ENCODE measurements around the gene DCDC2B.

The DCDC2B gene

DNA sequence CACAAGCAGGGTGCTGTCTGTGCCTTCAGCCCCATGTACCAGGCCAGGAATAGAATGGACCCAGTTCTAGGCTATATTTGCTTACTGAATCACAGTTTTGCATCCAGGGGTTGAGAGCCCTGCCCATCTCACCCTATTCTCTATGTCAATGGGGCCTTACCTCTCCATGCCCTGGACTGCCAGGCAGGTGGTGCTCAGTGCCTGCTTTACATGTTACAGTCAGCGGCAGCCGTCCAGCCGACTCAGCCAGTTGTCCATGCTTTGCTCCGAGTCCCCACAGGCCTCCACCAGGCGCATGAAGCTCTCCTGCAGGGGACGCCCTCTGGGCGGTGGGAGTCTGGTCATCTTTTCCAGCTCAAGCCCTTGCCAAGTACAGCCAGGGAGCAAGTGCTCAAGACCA, 25.9 kb downstream of the DCDC2B start:
- H4K8ac ChIP-seq (ENCODE audit: low read depth, low read length), result no peak overlapping the region
- H3K36me3 ChIP-seq (ENCODE audit: control insufficient read depth, insufficient read depth, low read length), result peaks cover 5% of the 10 kb centered on the region
- H3K4ac ChIP-seq (ENCODE audit: low read depth, low read length), result no peak overlapping the region
- no peaks in the 10 kb centered on the region for H3K79me2 ChIP-seq (ENCODE audit: control insufficient read depth, insufficient read depth, low read length)
- H2AK5ac ChIP-seq (ENCODE audit: low read length), result no peak overlapping the region
- H3K27me3 ChIP-seq (ENCODE audit: insufficient read depth, low read length, poor library complexity), result no peaks in the 10 kb centered on the region
- no peak overlapping the region for H3K4me3 ChIP-seq (ENCODE audit: low read length)
- no CpG with 5 or more reads among the region's 7 CpGs for WGBS (ENCODE audit: extremely low coverage, insufficient coverage, low lambda C conversion rate)
- no peaks in the 10 kb centered on the region for H3K79me1 ChIP-seq (ENCODE audit: low read length)
- H2BK15ac ChIP-seq (replicated peaks; ENCODE audit: low read depth), result no peak overlapping the region
- no peak for DNase-seq
- no peak overlapping the region for H2BK120ac ChIP-seq (ENCODE audit: low read depth, low read length)
- H3K4me1 ChIP-seq (ENCODE audit: control insufficient read depth, low read depth, low read length), result no peaks in the 10 kb centered on the region
- H3K56ac ChIP-seq (ENCODE audit: low read length), result no peak overlapping the region
- H3K4me2 ChIP-seq (ENCODE audit: low read length), result no peak overlapping the region
- no peak overlapping the region for H3K27ac ChIP-seq (ENCODE audit: low read depth, low read length)
- H4K5ac ChIP-seq (ENCODE audit: low read length), result no peak overlapping the region
- no peak overlapping the region for H3K23ac ChIP-seq (ENCODE audit: low read length)
- no peak overlapping the region for H2BK5ac ChIP-seq (ENCODE audit: low read length)
- H3K18ac ChIP-seq (ENCODE audit: low read length), result no peak overlapping the region
- H3K9ac ChIP-seq (ENCODE audit: low read length), result no peak overlapping the region

DNA sequence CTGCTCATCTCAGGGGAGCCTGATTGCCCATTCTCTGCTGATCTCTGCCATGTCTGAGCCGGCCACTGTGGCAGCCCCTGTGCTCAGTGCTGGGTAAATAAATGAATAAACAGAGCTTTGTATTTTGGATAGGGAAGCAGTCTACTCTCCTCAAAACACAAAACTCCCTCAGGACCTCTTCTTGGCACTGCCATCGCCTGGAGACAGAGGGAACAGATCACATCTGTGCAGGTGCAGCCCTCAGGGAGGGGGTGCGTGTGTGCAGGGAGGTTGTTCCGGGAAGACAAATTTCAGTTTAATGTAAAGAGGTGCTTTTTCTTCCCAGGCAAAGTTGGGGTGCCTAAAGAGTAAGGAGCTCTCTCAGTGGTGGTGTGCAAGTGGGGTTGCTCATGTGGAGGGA, 30.4 kb downstream of the DCDC2B start:
- Histone ChIP-seq H2BK5ac (ENCODE audit: low read length) (no peak overlapping the region), H3K9ac (ENCODE audit: low read length) (peak overlapping the region; percentile 65), H3K36me3 (ENCODE audit: control insufficient read depth, insufficient read depth, low read length) (no peaks in the 10 kb centered on the region), H4K5ac (ENCODE audit: low read length) (no peak overlapping the region), H2BK120ac (ENCODE audit: low read depth, low read length) (no peak overlapping the region), H2AK5ac (ENCODE audit: low read length) (no peak overlapping the region), H3K4ac (ENCODE audit: low read depth, low read length) (no peak overlapping the region), H3K79me2 (ENCODE audit: control insufficient read depth, insufficient read depth, low read length) (no peaks in the 10 kb centered on the region), H3K79me1 (ENCODE audit: low read length) (no peaks in the 10 kb centered on the region), H2BK15ac (replicated peaks; ENCODE audit: low read depth) (no peak overlapping the region), H3K56ac (ENCODE audit: low read length) (peak overlapping the region; percentile 96), H3K4me2 (ENCODE audit: low read length) (peak overlapping the region; percentile 98), H3K27ac (ENCODE audit: low read depth, low read length) (no peak overlapping the region), H3K4me3 (ENCODE audit: low read length) (no peak overlapping the region), H3K23ac (ENCODE audit: low read length) (no peak overlapping the region), H3K27me3 (ENCODE audit: insufficient read depth, low read length, poor library complexity) (no peaks in the 10 kb centered on the region), H3K4me1 (ENCODE audit: control insufficient read depth, low read depth, low read length) (no peaks in the 10 kb centered on the region), H3K18ac (ENCODE audit: low read length) (no peak overlapping the region), H4K8ac (ENCODE audit: low read depth, low read length) (no peak overlapping the region)
- no CpG with 5 or more reads among the region's 4 CpGs for WGBS (ENCODE audit: extremely low coverage, insufficient coverage, low lambda C conversion rate)
- no peak for DNase-seq

DNA sequence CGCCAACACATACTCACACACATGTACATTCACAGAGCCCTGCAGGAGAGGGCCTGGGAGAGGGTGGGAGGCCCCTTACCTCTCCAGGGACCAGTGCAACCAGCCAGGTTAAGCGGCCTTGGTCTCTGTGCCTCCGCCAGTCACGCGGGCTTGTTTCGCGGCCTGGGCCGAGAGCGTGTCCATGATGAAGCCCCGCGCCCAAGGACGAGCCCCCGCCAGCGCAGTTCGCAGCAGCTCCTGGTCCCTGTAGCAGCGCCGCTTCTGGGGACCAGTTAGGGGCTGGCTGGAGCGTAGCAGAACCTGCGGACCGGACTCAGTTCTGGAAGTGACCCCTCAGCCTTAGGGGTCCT, 30.9 kb downstream of the DCDC2B start:
- no CpG with 5 or more reads among the region's 20 CpGs for WGBS (ENCODE audit: extremely low coverage, insufficient coverage, low lambda C conversion rate)
- peak overlapping the region; percentile 20 for H3K4me3 ChIP-seq (ENCODE audit: low read length)

DNA sequence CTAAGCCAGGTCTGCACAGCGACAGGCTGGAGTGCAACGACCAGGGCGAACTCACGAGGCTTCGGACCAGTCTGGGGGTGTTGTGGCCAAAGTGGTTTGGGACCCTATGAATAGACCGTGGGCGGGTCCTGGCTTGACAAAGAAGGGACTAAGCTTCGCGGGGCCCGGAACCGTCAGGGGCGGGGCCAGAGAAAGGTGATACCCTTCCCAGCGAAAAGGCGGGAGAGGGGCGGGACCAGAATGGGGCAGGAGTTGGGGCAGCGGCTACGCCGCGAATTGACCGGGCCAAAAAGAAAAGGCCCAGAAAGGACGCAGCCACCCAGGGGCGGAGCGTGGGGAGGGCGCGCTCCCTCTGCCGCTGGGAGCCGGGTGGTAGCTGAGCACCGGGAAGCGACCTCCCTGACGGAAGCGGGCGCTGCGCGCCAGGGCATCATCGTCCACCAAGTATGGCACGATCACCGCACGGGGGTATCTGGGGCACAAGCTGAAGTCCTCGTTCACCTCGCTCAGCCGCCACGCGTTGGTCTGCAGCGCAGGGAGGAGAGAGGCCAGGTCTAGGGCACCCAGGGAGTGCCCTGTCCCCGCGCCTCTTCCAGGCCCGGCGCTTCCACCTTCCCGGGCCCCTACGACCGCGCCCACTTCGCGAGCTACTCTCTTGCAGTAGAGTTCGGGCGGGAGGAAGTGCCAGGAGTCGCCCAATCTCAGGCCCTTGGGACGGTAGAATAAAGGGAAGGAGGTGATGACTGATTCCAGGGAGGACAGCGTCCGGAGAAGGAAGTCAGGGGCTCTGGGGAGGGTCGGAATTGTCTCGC, 31.5 kb downstream of the DCDC2B start:
- no CpG with 5 or more reads among the region's 62 CpGs for WGBS (ENCODE audit: extremely low coverage, insufficient coverage, low lambda C conversion rate)
- Histone ChIP-seq H2AK5ac (ENCODE audit: low read length) (no peak overlapping the region), H3K36me3 (ENCODE audit: control insufficient read depth, insufficient read depth, low read length) (no peaks in the 10 kb centered on the region), H3K4ac (ENCODE audit: low read depth, low read length) (peak overlapping the region; percentile 11), H3K4me2 (ENCODE audit: low read length) (peak overlapping the region; percentile 98), H2BK120ac (ENCODE audit: low read depth, low read length) (no peak overlapping the region), H2BK15ac (replicated peaks; ENCODE audit: low read depth) (no peak overlapping the region), H3K18ac (ENCODE audit: low read length) (peak overlapping the region; percentile 53), H4K5ac (ENCODE audit: low read length) (no peak overlapping the region), H4K8ac (ENCODE audit: low read depth, low read length) (no peak overlapping the region), H3K23ac (ENCODE audit: low read length) (peak overlapping the region; percentile 37), H3K4me3 (ENCODE audit: low read length) (peak overlapping the region; percentile 70), H2BK5ac (ENCODE audit: low read length) (peak overlapping the region; percentile 10), H3K27ac (ENCODE audit: low read depth, low read length) (peak overlapping the region; percentile 47), H3K79me2 (ENCODE audit: control insufficient read depth, insufficient read depth, low read length) (no peaks in the 10 kb centered on the region), H3K9ac (ENCODE audit: low read length) (peak overlapping the region; percentile 90), H3K27me3 (ENCODE audit: insufficient read depth, low read length, poor library complexity) (no peaks in the 10 kb centered on the region), H3K56ac (ENCODE audit: low read length) (peak overlapping the region; percentile 98), H3K79me1 (ENCODE audit: low read length) (no peaks in the 10 kb centered on the region), H3K4me1 (ENCODE audit: control insufficient read depth, low read depth, low read length) (no peaks in the 10 kb centered on the region)
- DNase-seq, result peak; percentile 91

More for the DNA sequence above, 30.9 kb downstream of the DCDC2B start:
- Histone ChIP-seq H2BK120ac (ENCODE audit: low read depth, low read length) (no peak overlapping the region), H2BK15ac (replicated peaks; ENCODE audit: low read depth) (no peak overlapping the region), H3K56ac (ENCODE audit: low read length) (peak overlapping the region; percentile 96), H3K4ac (ENCODE audit: low read depth, low read length) (no peak overlapping the region), H3K27ac (ENCODE audit: low read depth, low read length) (no peak overlapping the region), H3K23ac (ENCODE audit: low read length) (peak overlapping the region; percentile 68), H3K4me1 (ENCODE audit: control insufficient read depth, low read depth, low read length) (no peaks in the 10 kb centered on the region), H3K27me3 (ENCODE audit: insufficient read depth, low read length, poor library complexity) (no peaks in the 10 kb centered on the region), H3K4me2 (ENCODE audit: low read length) (peak overlapping the region; percentile 98), H4K5ac (ENCODE audit: low read length) (no peak overlapping the region), H3K18ac (ENCODE audit: low read length) (peak overlapping the region; percentile 53), H2BK5ac (ENCODE audit: low read length) (peak overlapping the region; percentile 10), H2AK5ac (ENCODE audit: low read length) (no peak overlapping the region), H3K9ac (ENCODE audit: low read length) (peak overlapping the region; percentile 65), H4K8ac (ENCODE audit: low read depth, low read length) (no peak overlapping the region), H3K79me1 (ENCODE audit: low read length) (no peaks in the 10 kb centered on the region), H3K79me2 (ENCODE audit: control insufficient read depth, insufficient read depth, low read length) (no peaks in the 10 kb centered on the region), H3K36me3 (ENCODE audit: control insufficient read depth, insufficient read depth, low read length) (no peaks in the 10 kb centered on the region)
- no peak for DNase-seq

DNA sequence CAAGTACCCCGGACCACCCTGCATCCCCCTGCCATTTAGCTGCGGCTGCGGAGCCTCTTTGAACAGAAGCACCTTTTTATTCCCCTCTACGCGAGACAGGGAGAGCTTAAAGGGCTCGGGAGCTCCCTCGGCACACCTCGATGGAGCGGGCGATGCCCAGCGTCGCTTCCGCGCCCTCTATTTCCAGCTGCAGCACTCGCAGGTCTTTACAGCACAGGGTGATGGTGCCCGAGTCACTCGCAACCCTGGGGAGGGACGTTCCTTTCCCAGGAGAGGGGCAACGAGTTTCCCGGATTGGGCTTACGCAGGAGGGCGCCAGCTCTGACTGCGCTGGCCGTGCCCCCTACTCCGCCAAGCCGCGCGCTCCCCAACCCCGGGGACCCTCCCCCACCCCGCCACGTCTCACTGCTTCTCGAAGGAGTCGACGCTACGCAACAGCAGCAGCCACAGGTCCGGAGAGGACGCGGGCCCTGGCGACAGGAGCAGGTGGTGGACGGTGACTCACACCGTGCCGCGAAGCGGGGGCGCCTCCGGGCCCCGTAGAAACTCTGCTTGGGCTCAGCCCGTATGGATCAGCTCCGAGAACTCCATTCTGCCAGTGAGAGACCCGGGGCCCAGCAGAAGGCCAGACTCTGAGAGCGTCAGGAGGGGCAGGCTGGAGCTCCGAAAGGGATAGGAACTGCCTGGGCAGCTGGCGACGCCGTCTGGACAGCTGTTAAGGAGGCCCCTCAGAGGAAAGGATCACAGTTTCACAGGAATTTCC, 32.3 kb downstream of the DCDC2B start:
- Histone ChIP-seq H3K18ac (ENCODE audit: low read length) (peak overlapping the region; percentile 11), H3K9ac (ENCODE audit: low read length) (peak overlapping the region; percentile 90), H3K36me3 (ENCODE audit: control insufficient read depth, insufficient read depth, low read length) (no peaks in the 10 kb centered on the region), H4K8ac (ENCODE audit: low read depth, low read length) (no peak overlapping the region), H2BK15ac (replicated peaks; ENCODE audit: low read depth) (no peak overlapping the region), H3K79me2 (ENCODE audit: control insufficient read depth, insufficient read depth, low read length) (no peaks in the 10 kb centered on the region), H3K27ac (ENCODE audit: low read depth, low read length) (peak overlapping the region; percentile 34), H2BK120ac (ENCODE audit: low read depth, low read length) (no peak overlapping the region), H3K4me1 (ENCODE audit: control insufficient read depth, low read depth, low read length) (no peaks in the 10 kb centered on the region), H3K4ac (ENCODE audit: low read depth, low read length) (peak overlapping the region; percentile 11), H3K4me3 (ENCODE audit: low read length) (peak overlapping the region; percentile 70), H3K23ac (ENCODE audit: low read length) (no peak overlapping the region), H2AK5ac (ENCODE audit: low read length) (no peak overlapping the region), H3K27me3 (ENCODE audit: insufficient read depth, low read length, poor library complexity) (no peaks in the 10 kb centered on the region), H3K79me1 (ENCODE audit: low read length) (no peaks in the 10 kb centered on the region), H4K5ac (ENCODE audit: low read length) (no peak overlapping the region), H3K56ac (ENCODE audit: low read length) (peak overlapping the region; percentile 98), H2BK5ac (ENCODE audit: low read length) (no peak overlapping the region), H3K4me2 (ENCODE audit: low read length) (peak overlapping the region; percentile 94)
- no CpG with 5 or more reads among the region's 55 CpGs for WGBS (ENCODE audit: extremely low coverage, insufficient coverage, low lambda C conversion rate)
- DNase-seq, result peak; percentile 75
